Measurements from ENCODE around the gene GLT1D1.

Gene GLT1D1

GRCh38 chr12:128974881-128975280 is 121.6 kb downstream of the GLT1D1 start:
- no peaks in the 10 kb centered on the region for H3K36me3 ChIP-seq (ENCODE audit: insufficient read depth, low read length)
- H3K9ac ChIP-seq (ENCODE audit: low read depth, low read length): no peak overlapping the region
- no peak overlapping the region for H3K4me3 ChIP-seq (ENCODE audit: low read length)
- H3K4me2 ChIP-seq (ENCODE audit: low read length): no peak overlapping the region
- H3K4me1 ChIP-seq (ENCODE audit: control insufficient read depth, insufficient read depth, low read length): no peaks in the 10 kb centered on the region
- no peaks in the 10 kb centered on the region for H3K27me3 ChIP-seq (ENCODE audit: control insufficient read depth, insufficient read depth, low read length)
- H3K9me3 ChIP-seq (replicated peaks; ENCODE audit: low read length): peaks cover 15% of the 10 kb centered on the region

- Histone ChIP-seq H3K4me2 (ENCODE audit: low read length) (no peak overlapping the region), H3K27me3 (ENCODE audit: control insufficient read depth, insufficient read depth, low read length) (no peaks in the 10 kb centered on the region), H3K9me3 (replicated peaks; ENCODE audit: low read length) (peaks cover 15% of the 10 kb centered on the region), H3K36me3 (ENCODE audit: insufficient read depth, low read length) (no peaks in the 10 kb centered on the region), H3K4me3 (ENCODE audit: low read length) (no peak overlapping the region), H3K4me1 (ENCODE audit: control insufficient read depth, insufficient read depth, low read length) (no peaks in the 10 kb centered on the region), H3K9ac (ENCODE audit: low read depth, low read length) (no peak overlapping the region)
Observed at GRCh38 chr12:128976120-128976738, 123.0 kb downstream of the GLT1D1 start.

GRCh38 chr12:128977441-128977840 is 124.2 kb downstream of the GLT1D1 start:
- H3K9ac ChIP-seq (ENCODE audit: low read depth, low read length): no peak overlapping the region
- peaks cover 20% of the 10 kb centered on the region for H3K9me3 ChIP-seq (replicated peaks; ENCODE audit: low read length)

GRCh38 chr12:128978067-128978466 is 124.8 kb downstream of the GLT1D1 start:
- no peak overlapping the region for H3K4me2 ChIP-seq (ENCODE audit: low read length)
- H3K27me3 ChIP-seq (ENCODE audit: control insufficient read depth, insufficient read depth, low read length): no peaks in the 10 kb centered on the region
- H3K4me3 ChIP-seq (ENCODE audit: low read length): no peak overlapping the region
- H3K36me3 ChIP-seq (ENCODE audit: insufficient read depth, low read length): no peaks in the 10 kb centered on the region
- H3K4me1 ChIP-seq (ENCODE audit: control insufficient read depth, insufficient read depth, low read length): no peaks in the 10 kb centered on the region
- peaks cover 20% of the 10 kb centered on the region for H3K9me3 ChIP-seq (replicated peaks; ENCODE audit: low read length)
- H3K9ac ChIP-seq (ENCODE audit: low read depth, low read length): no peak overlapping the region

More at GRCh38 chr12:128977441-128977840, 124.2 kb downstream of the GLT1D1 start:
- Histone ChIP-seq H3K36me3 (ENCODE audit: insufficient read depth, low read length) (no peaks in the 10 kb centered on the region), H3K4me1 (ENCODE audit: control insufficient read depth, insufficient read depth, low read length) (no peaks in the 10 kb centered on the region), H3K4me3 (ENCODE audit: low read length) (no peak overlapping the region), H3K27me3 (ENCODE audit: control insufficient read depth, insufficient read depth, low read length) (no peaks in the 10 kb centered on the region), H3K4me2 (ENCODE audit: low read length) (no peak overlapping the region)

- H3K9me3 ChIP-seq (replicated peaks; ENCODE audit: low read length): peaks cover 16% of the 10 kb centered on the region
- H3K36me3 ChIP-seq (ENCODE audit: insufficient read depth, low read length): no peaks in the 10 kb centered on the region
- no peak overlapping the region for H3K4me2 ChIP-seq (ENCODE audit: low read length)
Observed at GRCh38 chr12:128980623-128981022, 127.3 kb downstream of the GLT1D1 start.

GRCh38 chr12:128981971-128982533 is 128.8 kb downstream of the GLT1D1 start:
- Histone ChIP-seq H3K4me1 (ENCODE audit: control insufficient read depth, insufficient read depth, low read length) (no peaks in the 10 kb centered on the region), H3K9ac (ENCODE audit: low read depth, low read length) (no peak overlapping the region), H3K4me2 (ENCODE audit: low read length) (no peak overlapping the region), H3K27me3 (ENCODE audit: control insufficient read depth, insufficient read depth, low read length) (no peaks in the 10 kb centered on the region), H3K36me3 (ENCODE audit: insufficient read depth, low read length) (no peaks in the 10 kb centered on the region), H3K9me3 (replicated peaks; ENCODE audit: low read length) (peaks cover 16% of the 10 kb centered on the region), H3K4me3 (ENCODE audit: low read length) (no peak overlapping the region)

More at GRCh38 chr12:128980623-128981022, 127.3 kb downstream of the GLT1D1 start:
- Histone ChIP-seq H3K9ac (ENCODE audit: low read depth, low read length) (no peak overlapping the region), H3K4me3 (ENCODE audit: low read length) (no peak overlapping the region), H3K27me3 (ENCODE audit: control insufficient read depth, insufficient read depth, low read length) (no peaks in the 10 kb centered on the region), H3K4me1 (ENCODE audit: control insufficient read depth, insufficient read depth, low read length) (no peaks in the 10 kb centered on the region)

- no peak overlapping the region for H3K4me2 ChIP-seq (ENCODE audit: low read length)
- H3K27me3 ChIP-seq (ENCODE audit: control insufficient read depth, insufficient read depth, low read length): no peaks in the 10 kb centered on the region
- H3K4me1 ChIP-seq (ENCODE audit: control insufficient read depth, insufficient read depth, low read length): no peaks in the 10 kb centered on the region
- H3K9me3 ChIP-seq (replicated peaks; ENCODE audit: low read length): peaks cover 16% of the 10 kb centered on the region
- no peak overlapping the region for H3K4me3 ChIP-seq (ENCODE audit: low read length)
- H3K36me3 ChIP-seq (ENCODE audit: insufficient read depth, low read length): no peaks in the 10 kb centered on the region
- H3K9ac ChIP-seq (ENCODE audit: low read depth, low read length): no peak overlapping the region
Observed at GRCh38 chr12:128982933-128983332, 129.7 kb downstream of the GLT1D1 start.

GRCh38 chr12:128983371-128983770 is 130.1 kb downstream of the GLT1D1 start:
- Histone ChIP-seq H3K27me3 (ENCODE audit: control insufficient read depth, insufficient read depth, low read length) (no peaks in the 10 kb centered on the region), H3K9ac (ENCODE audit: low read depth, low read length) (no peak overlapping the region), H3K4me2 (ENCODE audit: low read length) (no peak overlapping the region), H3K9me3 (replicated peaks; ENCODE audit: low read length) (peaks cover 12% of the 10 kb centered on the region), H3K4me1 (ENCODE audit: control insufficient read depth, insufficient read depth, low read length) (no peaks in the 10 kb centered on the region), H3K4me3 (ENCODE audit: low read length) (no peak overlapping the region), H3K36me3 (ENCODE audit: insufficient read depth, low read length) (no peaks in the 10 kb centered on the region)

- H3K9me3 ChIP-seq (replicated peaks; ENCODE audit: low read length): peaks cover 2% of the 10 kb centered on the region
- H3K36me3 ChIP-seq (ENCODE audit: insufficient read depth, low read length): no peaks in the 10 kb centered on the region
- no peaks in the 10 kb centered on the region for H3K27me3 ChIP-seq (ENCODE audit: control insufficient read depth, insufficient read depth, low read length)
- no peak overlapping the region for H3K9ac ChIP-seq (ENCODE audit: low read depth, low read length)
- H3K4me3 ChIP-seq (ENCODE audit: low read length): no peak overlapping the region
- no peak overlapping the region for H3K4me2 ChIP-seq (ENCODE audit: low read length)
- H3K4me1 ChIP-seq (ENCODE audit: control insufficient read depth, insufficient read depth, low read length): no peaks in the 10 kb centered on the region
Observed at GRCh38 chr12:128986957-128987356, 133.7 kb downstream of the GLT1D1 start.

- Histone ChIP-seq H3K27me3 (ENCODE audit: control insufficient read depth, insufficient read depth, low read length) (no peaks in the 10 kb centered on the region), H3K4me2 (ENCODE audit: low read length) (no peak overlapping the region), H3K4me3 (ENCODE audit: low read length) (no peak overlapping the region), H3K9me3 (replicated peaks; ENCODE audit: low read length) (no peaks in the 10 kb centered on the region), H3K4me1 (ENCODE audit: control insufficient read depth, insufficient read depth, low read length) (no peaks in the 10 kb centered on the region), H3K36me3 (ENCODE audit: insufficient read depth, low read length) (no peaks in the 10 kb centered on the region), H3K9ac (ENCODE audit: low read depth, low read length) (no peak overlapping the region)
Observed at GRCh38 chr12:128989287-128989686, 136.0 kb downstream of the GLT1D1 start.

- no peaks in the 10 kb centered on the region for H3K36me3 ChIP-seq (ENCODE audit: insufficient read depth, low read length)
- no peaks in the 10 kb centered on the region for H3K9me3 ChIP-seq (replicated peaks; ENCODE audit: low read length)
- H3K27me3 ChIP-seq (ENCODE audit: control insufficient read depth, insufficient read depth, low read length): no peaks in the 10 kb centered on the region
- no peak overlapping the region for H3K4me2 ChIP-seq (ENCODE audit: low read length)
- no peak overlapping the region for H3K9ac ChIP-seq (ENCODE audit: low read depth, low read length)
- H3K4me3 ChIP-seq (ENCODE audit: low read length): no peak overlapping the region
- no peaks in the 10 kb centered on the region for H3K4me1 ChIP-seq (ENCODE audit: control insufficient read depth, insufficient read depth, low read length)
Observed at GRCh38 chr12:128991716-128992115, 138.4 kb downstream of the GLT1D1 start.

- Histone ChIP-seq H3K27me3 (ENCODE audit: control insufficient read depth, insufficient read depth, low read length) (no peaks in the 10 kb centered on the region), H3K9ac (ENCODE audit: low read depth, low read length) (no peak overlapping the region), H3K4me3 (ENCODE audit: low read length) (no peak overlapping the region)
Observed at GRCh38 chr12:128992116-128992515, 138.8 kb downstream of the GLT1D1 start.

More at GRCh38 chr12:128992116-128992515, 138.8 kb downstream of the GLT1D1 start:
- Histone ChIP-seq H3K9me3 (replicated peaks; ENCODE audit: low read length) (no peaks in the 10 kb centered on the region), H3K4me1 (ENCODE audit: control insufficient read depth, insufficient read depth, low read length) (no peaks in the 10 kb centered on the region), H3K4me2 (ENCODE audit: low read length) (no peak overlapping the region), H3K36me3 (ENCODE audit: insufficient read depth, low read length) (no peaks in the 10 kb centered on the region)

Measured in skeletal muscle satellite cell (primary cell).